Caco-2 (cell line): ENCODE data around the gene PSD2. TPM values are rescaled to one million over a fixed set of nuclear protein-coding genes. Genes with fewer than 3 reads are reported as not detected.
A peak's percentile ranks its signal among the peaks of the same experiment; 100 is the strongest.

ENCODE experiments used
- BruUV-seq: library from RNA; stranded (reverse); fragments of 400-500 nt; replicated peaks from 2 replicates; lab custom pipeline; 2021; lab: Mats Ljungman, UMichigan
- CTCF ChIA-PET: fragments of 300-600 bp; sonication (Branson Sonifier 250); formaldehyde crosslinking; loops from one replicate; lab custom pipeline; 2022; ENCODE audit warnings: antibody characterized with exemption; lab: Charles Lee
- POLR2A ChIA-PET: fragments of 300-600 bp; sonication (Branson Sonifier 250); formaldehyde crosslinking; loops from one replicate; lab custom pipeline; 2022; ENCODE audit warnings: antibody characterized with exemption; lab: Charles Lee
- DNase-seq, 2 experiments: peaks; one replicate each; pipeline versions ENCODE4 v3.0.0 to v3.0.0-alpha.2; 2020 to 2022
- H3K27me3 ChIP-seq: replicated peaks from 2 replicates; pipeline ENCODE4 v1.6.0; 2011; ENCODE audit warnings: low read length; ENCODE audit not compliant: control insufficient read depth, insufficient read depth
- H3K36me3 ChIP-seq: 2 replicates; pipeline ENCODE4 v1.5.1; 2011; ENCODE audit warnings: low read length; ENCODE audit not compliant: control insufficient read depth, insufficient read depth
- H3K4me1 ChIP-seq: fragments of 250-450 bp; sonication (Bioruptor Pico); 2 replicates; pipeline ENCODE4 v1.5.1; 2020; ENCODE audit warnings: mild to moderate bottlenecking
- H3K4me3 ChIP-seq: 2 replicates; pipeline ENCODE4 v1.5.1; 2011; ENCODE audit warnings: low read depth, mild to moderate bottlenecking, control low read depth, low read length
- H3K9me3 ChIP-seq: fragments of 250-450 bp; sonication (Bioruptor Pico); 2 replicates; pipeline ENCODE4 v1.5.1; 2020; ENCODE audit warnings: mild to moderate bottlenecking, moderate library complexity
- H3K27ac Mint-ChIP-seq: one replicate; pipeline ENCODE4 v1.8.0; 2022; ENCODE audit warnings: mixed read lengths; ENCODE audit not compliant: unreplicated experiment
- H3K27me3 Mint-ChIP-seq: one replicate; pipeline ENCODE4 v1.8.0; 2022; ENCODE audit warnings: mixed read lengths; ENCODE audit not compliant: insufficient read depth, unreplicated experiment
- H3K36me3 Mint-ChIP-seq: one replicate; pipeline ENCODE4 v1.8.0; 2022; ENCODE audit warnings: mild to moderate bottlenecking, mixed read lengths; ENCODE audit not compliant: insufficient read depth, unreplicated experiment
- H3K4me1 Mint-ChIP-seq: one replicate; pipeline ENCODE4 v1.8.0; 2022; ENCODE audit warnings: low read depth, mixed read lengths; ENCODE audit not compliant: unreplicated experiment
- H3K4me3 Mint-ChIP-seq: one replicate; pipeline ENCODE4 v1.8.0; 2022; ENCODE audit warnings: mild to moderate bottlenecking, moderate library complexity, mixed read lengths; ENCODE audit not compliant: unreplicated experiment
- H3K9me3 Mint-ChIP-seq: one replicate; pipeline ENCODE4 v1.8.0; 2022; ENCODE audit warnings: mixed read lengths; ENCODE audit not compliant: unreplicated experiment
- intact Hi-C: fragments of 100-400 bp; cut with micrococcal nuclease; formaldehyde crosslinking; loops from one replicate; pipeline ENCODE4 v1.10.0; 2022; ENCODE audit not compliant: unreplicated experiment
- total RNA-seq: library from RNA; stranded (reverse); gene quantifications from 2 replicates; pipeline ENCODE4 v1.2.3, GENCODE V29; 2022
- TF ChIP-seq, protein P1 (sequence below), 2 experiments: fragments of 200-600 bp in 1 of 2; IDR thresholded peaks; 1 replicate in 1 of 2; 2 replicates in 1 of 2; pipeline versions ENCODE4 v1.5.1 to v1.8.0; 2011 to 2022; ENCODE audit warnings: antibody characterized with exemption in 1 of 2, control low read depth in 1 of 2, inconsistent platforms in 1 of 2, low read depth in 1 of 2, low read length in 1 of 2, mild to moderate bottlenecking in 1 of 2, moderate library complexity in 1 of 2; ENCODE audit not compliant: insufficient read depth in 1 of 2, severe bottlenecking in 1 of 2, unreplicated experiment in 1 of 2

Gene PSD2
- total RNA-seq, 1 experiment from 2014 or later = 0.09 TPM

DNA sequence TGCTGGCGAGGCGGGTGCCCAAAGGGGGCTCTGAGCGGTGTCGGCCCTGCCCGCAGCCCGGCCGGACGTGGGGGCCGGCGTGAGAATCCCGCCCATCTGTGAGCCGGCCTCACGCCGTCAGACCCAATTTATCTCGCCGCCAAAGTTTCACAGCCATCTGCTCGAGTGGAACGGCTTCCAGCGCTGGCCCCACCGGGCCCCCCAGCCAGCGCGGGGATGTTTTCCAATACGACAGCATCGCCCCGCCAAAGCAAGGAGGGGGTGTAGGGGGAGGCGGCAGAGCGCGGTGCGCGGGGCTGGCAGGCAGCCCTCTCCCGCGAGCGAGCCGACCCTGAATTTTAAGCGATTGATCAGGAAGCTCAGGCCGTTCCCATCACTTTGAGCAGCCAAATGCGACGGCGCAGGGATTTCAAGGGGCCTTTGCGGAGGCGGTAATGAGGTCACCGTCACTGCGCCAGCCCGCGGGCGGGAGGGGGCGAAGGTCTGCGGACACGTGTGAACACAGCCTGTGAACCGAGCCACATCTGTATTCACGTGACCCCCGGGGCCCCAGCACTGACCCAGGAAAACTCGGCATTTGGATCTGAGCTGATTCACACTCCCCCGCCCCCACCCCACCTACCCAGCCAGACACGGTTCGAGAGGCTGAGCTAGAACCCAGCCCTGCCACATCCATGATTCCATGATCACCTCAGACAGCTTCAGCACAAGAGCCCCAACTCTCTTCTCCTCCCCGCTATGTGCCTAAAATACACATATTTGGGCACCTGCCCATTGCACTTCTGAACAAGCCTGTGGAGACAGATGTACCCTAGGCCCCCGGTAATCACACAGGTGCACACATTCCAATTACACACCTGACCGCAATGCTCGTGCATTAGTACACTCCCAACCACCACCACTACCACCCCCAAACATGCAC lies 47.8 kb upstream of the PSD2 start:
- peak; percentile 74 to 84 for DNase-seq
- POLR2A ChIA-PET = interaction anchor here (0.6 to 0.7 kb wide), 2 partner anchors 37 to 81 kb away, joined by 6 to 8 read pairs; no protein-coding TSS in a partner anchor
- CTCF ChIA-PET = interaction anchor here (0.6 to 1.6 kb wide), 6 partner anchors 9 to 159 kb away, joined by 3 to 5 read pairs (median 4); no protein-coding TSS in a partner anchor
- Mint-ChIP-seq H3K9me3 (no peaks in the 10 kb centered on the region), H3K27me3 (peaks cover 4% of the 10 kb centered on the region), H3K4me3 (peak overlapping the region; percentile 92), H3K27ac (no peak overlapping the region), H3K36me3 (peaks cover 6% of the 10 kb centered on the region), H3K4me1 (peaks cover 23% of the 10 kb centered on the region)
- H3K4me1 ChIP-seq = peaks cover 12% of the 10 kb centered on the region
- H3K36me3 ChIP-seq = no peaks in the 10 kb centered on the region
- H3K4me3 ChIP-seq = peak overlapping the region; percentile 55
- intact Hi-C loops = loop anchor here (2.0 kb wide), 2 partner anchors 37 to 47 kb away; no protein-coding TSS in a partner anchor
- no peaks in the 10 kb centered on the region for H3K27me3 ChIP-seq
- TF ChIP-seq, protein P1, sequence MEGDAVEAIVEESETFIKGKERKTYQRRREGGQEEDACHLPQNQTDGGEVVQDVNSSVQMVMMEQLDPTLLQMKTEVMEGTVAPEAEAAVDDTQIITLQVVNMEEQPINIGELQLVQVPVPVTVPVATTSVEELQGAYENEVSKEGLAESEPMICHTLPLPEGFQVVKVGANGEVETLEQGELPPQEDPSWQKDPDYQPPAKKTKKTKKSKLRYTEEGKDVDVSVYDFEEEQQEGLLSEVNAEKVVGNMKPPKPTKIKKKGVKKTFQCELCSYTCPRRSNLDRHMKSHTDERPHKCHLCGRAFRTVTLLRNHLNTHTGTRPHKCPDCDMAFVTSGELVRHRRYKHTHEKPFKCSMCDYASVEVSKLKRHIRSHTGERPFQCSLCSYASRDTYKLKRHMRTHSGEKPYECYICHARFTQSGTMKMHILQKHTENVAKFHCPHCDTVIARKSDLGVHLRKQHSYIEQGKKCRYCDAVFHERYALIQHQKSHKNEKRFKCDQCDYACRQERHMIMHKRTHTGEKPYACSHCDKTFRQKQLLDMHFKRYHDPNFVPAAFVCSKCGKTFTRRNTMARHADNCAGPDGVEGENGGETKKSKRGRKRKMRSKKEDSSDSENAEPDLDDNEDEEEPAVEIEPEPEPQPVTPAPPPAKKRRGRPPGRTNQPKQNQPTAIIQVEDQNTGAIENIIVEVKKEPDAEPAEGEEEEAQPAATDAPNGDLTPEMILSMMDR (IDR thresholded peaks at IDR 0.05; ENCODE audit: insufficient read depth in 1 of 2, low read depth in 1 of 2, low read length in 1 of 2, severe bottlenecking in 1 of 2, unreplicated experiment in 1 of 2) = no peak
- BruUV-seq = TSS peak; percentile 98
- H3K9me3 ChIP-seq = no peaks in the 10 kb centered on the region

DNA sequence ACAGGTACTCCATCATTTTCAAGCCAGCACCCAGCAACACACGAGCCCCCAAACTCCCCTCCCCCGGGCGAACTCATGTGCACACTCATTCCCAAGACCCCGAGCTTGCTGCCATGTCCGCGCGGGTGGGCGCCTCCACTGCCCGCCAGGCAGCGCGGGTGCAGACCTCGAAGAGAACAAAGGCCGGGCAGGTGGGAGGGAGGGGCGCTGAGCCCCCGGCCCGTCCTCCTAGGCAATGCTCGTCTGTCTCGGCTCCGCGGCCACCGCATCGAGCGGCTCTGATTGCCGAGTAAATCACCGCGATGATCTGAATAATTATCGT lies 47.1 kb upstream of the PSD2 start:
- TF ChIP-seq, protein P1 (IDR thresholded peaks at IDR 0.05; ENCODE audit: insufficient read depth in 1 of 2, low read depth in 1 of 2, low read length in 1 of 2, severe bottlenecking in 1 of 2, unreplicated experiment in 1 of 2) = no peak
- Mint-ChIP-seq H3K36me3 (peaks cover 6% of the 10 kb centered on the region), H3K27ac (no peak overlapping the region), H3K4me1 (peaks cover 17% of the 10 kb centered on the region), H3K4me3 (peak overlapping the region; percentile 92), H3K9me3 (no peaks in the 10 kb centered on the region), H3K27me3 (peaks cover 4% of the 10 kb centered on the region)
- no peaks in the 10 kb centered on the region for H3K36me3 ChIP-seq
- H3K4me3 ChIP-seq = peak overlapping the region; percentile 55
- no peak for DNase-seq
- intact Hi-C loops = no loop called here
- ChIA-PET CTCF (interaction anchor here (0.6 to 1.6 kb wide), 5 partner anchors 8 to 160 kb away, joined by 3 to 5 read pairs (median 4); no protein-coding TSS in a partner anchor), POLR2A (interaction anchor here (0.6 to 0.7 kb wide), 2 partner anchors 38 to 82 kb away, joined by 6 to 8 read pairs; no protein-coding TSS in a partner anchor)
- no TSS peak for BruUV-seq
- no peaks in the 10 kb centered on the region for H3K27me3 ChIP-seq
- peaks cover 12% of the 10 kb centered on the region for H3K4me1 ChIP-seq
- no peaks in the 10 kb centered on the region for H3K9me3 ChIP-seq

DNA sequence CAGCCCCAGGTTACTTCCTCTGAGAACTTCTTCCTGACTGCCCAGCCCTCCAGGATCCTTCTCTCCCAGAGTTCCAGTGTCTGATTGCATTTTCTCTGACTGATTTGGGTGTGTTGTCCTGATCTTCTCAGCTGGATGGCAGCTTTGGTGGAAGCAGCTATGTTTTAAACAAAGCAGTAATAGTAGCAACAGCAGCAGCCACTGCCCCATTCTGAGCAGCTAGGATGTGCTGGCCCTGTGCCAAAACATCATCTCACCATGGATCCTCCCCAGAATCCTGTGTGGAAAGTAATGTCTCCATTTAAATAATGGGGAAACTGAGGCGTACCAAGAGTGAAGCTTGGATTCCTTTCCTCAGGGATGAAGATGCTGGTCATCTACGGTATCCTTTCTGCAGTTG lies 46.4 kb upstream of the PSD2 start:
- Mint-ChIP-seq H3K27ac (peak overlapping the region; percentile 28), H3K9me3 (no peaks in the 10 kb centered on the region), H3K4me3 (peak overlapping the region; percentile 92), H3K36me3 (peaks cover 6% of the 10 kb centered on the region), H3K27me3 (peaks cover 4% of the 10 kb centered on the region), H3K4me1 (peaks cover 15% of the 10 kb centered on the region)
- POLR2A ChIA-PET = no interaction called here
- TF ChIP-seq, protein P1 (IDR thresholded peaks at IDR 0.05; ENCODE audit: insufficient read depth in 1 of 2, low read depth in 1 of 2, low read length in 1 of 2, severe bottlenecking in 1 of 2, unreplicated experiment in 1 of 2) = no peak
- no peak for DNase-seq
- intact Hi-C loops = no loop called here
- CTCF ChIA-PET = interaction anchor here (1.6 kb wide), 1 partner anchor 16 kb away, joined by 5 read pairs; no protein-coding TSS in a partner anchor
- H3K4me3 ChIP-seq = no peak overlapping the region
- no TSS peak for BruUV-seq
- H3K9me3 ChIP-seq = no peaks in the 10 kb centered on the region
- H3K36me3 ChIP-seq = no peaks in the 10 kb centered on the region
- no peaks in the 10 kb centered on the region for H3K27me3 ChIP-seq
- peaks cover 12% of the 10 kb centered on the region for H3K4me1 ChIP-seq
